Suppressor macrophage (primary cell): ENCODE data around the gene CACNA1I.

ENCODE experiments used
- DNase-seq, 4 experiments: peaks; one replicate each; pipeline ENCODE4 v3.0.0-alpha.2; 2020 to 2022

The CACNA1I gene

DNA sequence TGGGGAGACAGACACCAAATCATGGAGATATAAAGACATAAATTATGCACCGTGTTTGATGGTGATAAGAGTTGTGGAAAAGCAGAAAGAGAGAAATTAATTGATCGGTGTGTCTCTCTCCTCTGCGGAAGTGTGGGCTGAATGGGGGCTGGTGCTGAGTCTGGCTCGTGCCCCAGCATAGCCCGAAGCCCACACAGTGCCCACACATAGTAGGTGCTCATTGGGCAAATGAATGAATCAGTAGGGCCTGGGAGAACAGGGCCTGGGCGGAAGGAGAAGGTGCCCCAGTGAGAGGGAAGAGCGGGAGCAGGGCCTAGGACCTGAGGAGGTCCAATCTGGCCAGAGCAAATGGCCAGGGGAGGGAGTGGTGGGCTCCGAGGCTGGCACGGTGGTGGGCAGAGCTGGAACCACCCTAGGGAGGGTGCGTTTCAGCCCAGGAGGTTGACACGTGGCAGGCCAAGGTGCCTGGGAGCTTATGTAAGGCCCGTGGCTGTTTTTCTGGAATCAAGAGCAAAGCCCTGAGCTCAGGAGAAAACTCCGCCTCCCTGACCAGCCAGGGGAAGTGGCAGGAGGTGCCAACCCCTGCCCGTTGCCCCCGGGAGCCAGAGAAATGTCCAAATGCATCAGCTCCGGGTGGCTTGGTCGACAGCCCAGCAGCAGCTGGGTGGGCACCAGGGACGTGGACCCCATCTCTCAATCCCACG is 2.1 kb upstream of the CACNA1I start:
- no peak for DNase-seq

DNA sequence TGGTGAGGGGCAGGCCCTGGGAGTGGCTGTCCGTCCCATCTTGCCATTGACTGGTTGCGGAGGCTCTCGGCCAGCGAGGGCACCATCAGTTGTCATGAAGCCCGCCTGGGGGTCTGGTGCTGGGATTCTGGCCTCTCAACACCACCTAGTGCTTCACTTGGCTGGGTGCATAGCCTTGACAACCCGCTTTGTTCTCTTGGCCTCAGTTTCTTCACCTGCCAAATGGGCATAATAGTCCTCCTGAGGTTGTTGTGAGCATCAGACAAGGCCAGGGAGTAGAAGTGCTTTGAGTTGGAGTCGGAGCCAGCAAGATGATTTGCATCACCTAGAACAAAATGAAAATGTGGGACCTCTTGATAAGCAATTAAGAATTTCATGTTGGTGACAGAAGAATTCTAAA is 1.5 kb upstream of the CACNA1I start:
- no peak for DNase-seq

DNA sequence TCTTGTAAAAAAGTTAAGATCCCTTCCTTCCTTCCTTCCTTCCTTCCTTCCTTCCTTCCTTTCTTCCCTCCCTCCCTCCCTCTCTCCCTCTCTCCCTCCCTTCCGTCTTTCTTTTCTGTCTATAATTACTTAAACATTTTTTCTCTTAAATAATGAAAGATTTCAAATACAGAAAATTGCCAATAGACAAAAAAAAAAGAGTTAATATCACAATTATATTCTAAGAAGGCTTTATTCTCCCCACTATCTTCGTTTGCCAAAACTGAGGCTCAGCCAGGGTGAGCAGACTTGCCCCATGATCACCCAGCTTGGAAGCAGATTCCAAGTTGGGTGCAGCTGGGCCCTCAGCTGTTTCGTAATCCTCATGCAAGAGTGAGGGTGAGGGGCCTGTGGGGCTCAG is 327 bp upstream of the CACNA1I start:
- no peak for DNase-seq

DNA sequence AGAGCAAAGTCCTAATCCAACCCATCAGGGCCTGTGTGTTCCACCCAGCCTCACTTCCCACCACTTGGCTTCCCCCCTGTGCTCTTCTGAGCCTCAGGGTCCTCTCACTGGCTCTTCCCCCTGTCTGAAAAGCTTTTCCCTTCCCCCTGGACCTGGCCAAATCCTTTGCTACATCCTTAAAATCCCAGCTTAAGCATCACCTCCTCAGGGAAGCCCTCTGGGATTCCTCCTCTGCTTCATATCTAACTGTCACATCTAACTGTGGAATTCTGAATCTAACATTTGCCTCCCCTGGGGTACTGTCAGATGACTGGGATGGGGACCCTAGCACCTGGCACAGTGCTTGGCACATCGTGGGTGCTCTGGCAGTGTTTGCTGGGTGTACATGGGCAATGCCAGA is 985 bp downstream of the CACNA1I start:
- no peak for DNase-seq

GRCh38 chr22:39574779-39575551 is 4.4 kb downstream of the CACNA1I start:
- DNase-seq, result no peak

- DNase-seq, result no peak
These were observed 4.9 kb downstream of the CACNA1I start for GRCh38 chr22:39575552-39575825.

DNA sequence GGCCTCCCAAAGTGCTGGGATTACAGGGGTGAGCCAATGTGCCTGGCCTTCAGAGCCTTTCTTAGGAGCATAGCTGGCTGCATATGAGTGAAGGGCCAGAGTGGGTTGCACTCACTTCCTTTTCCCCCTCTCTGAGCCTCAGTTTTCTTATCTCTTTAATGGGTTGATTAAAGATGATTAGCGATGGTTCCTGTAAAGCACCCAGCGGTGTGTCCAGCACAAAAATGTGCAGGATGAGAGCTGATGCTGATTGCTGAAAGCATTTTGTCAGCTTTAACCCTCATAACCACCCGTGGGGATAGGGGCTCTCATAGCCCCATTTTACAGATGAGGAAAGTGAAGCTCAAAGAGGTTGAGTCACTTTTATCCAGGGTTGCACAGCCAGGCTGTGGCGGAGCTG is 5.5 kb downstream of the CACNA1I start:
- DNase-seq, result no peak

GRCh38 chr22:39577366-39577765 is 6.8 kb downstream of the CACNA1I start:
- DNase-seq, result no peak

GRCh38 chr22:39577900-39578299 is 7.3 kb downstream of the CACNA1I start:
- DNase-seq, result no peak

DNA sequence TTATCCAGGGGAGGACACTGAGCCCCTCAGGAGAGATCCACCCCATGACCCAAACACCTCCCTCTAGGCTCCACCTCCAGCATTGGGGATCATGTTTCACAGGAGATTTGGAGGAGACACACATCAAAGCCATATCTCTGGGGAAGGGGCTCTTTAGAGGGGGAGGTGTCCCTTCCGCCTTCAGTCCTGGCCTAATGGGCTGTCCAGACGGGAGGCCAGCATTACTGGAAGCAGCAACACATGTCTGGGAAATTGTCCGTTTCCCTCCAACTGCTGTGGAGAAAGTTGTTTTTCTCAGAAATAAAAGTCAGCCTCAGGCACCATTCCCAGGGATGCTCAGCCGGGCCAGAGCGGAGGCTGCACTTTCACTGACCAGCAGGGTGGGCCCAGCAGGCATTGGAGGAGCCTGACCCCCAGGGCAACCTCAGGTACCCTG is 9.5 kb downstream of the CACNA1I start:
- no peak for DNase-seq

DNA sequence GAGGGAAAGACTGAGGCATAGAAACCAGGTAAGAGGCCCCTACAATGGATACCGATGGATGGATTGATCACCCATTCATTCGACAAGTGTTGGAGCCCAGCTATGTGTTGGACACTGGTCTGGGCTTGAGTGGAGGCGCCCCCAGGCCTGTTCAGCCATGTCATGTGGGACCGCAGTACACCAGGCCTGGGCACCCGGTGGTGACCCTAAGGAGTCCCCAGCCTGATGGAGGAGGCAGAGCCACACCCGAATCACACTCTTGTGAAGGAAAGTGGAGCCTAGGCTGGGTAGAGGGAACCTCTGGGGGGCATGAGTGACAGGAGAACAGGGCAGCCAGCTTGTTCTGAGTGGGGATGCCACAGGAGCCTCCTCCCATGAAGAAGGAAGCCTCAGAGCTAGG is 10.2 kb downstream of the CACNA1I start:
- no peak for DNase-seq

GRCh38 chr22:39581303-39581702 is 10.8 kb downstream of the CACNA1I start:
- no peak for DNase-seq

DNA sequence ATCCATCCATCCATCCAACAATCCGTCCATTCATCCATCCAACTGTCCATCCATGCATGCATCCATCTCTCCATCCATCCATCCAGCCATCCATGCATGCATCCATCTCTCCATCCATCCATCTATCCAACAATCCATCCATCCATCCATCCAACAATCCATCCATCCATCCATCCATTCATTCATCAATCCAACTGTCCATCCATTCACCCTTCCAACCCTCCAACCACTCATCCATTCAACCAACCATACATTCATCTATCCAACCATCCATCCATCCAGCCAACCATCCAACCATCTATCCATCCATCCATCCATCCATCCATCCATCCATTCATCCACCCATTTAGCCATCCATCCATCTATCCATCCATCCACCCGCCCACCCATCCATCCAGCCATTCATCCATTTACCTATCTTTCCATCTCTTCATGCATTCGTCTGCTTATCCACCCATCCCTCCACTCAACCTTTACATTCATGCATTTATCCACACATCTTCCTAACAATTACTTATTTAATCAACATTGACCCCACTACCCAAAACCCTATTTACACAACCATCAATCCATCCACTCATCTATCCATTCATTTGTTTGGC is 12.6 kb downstream of the CACNA1I start:
- no peak for DNase-seq

DNA sequence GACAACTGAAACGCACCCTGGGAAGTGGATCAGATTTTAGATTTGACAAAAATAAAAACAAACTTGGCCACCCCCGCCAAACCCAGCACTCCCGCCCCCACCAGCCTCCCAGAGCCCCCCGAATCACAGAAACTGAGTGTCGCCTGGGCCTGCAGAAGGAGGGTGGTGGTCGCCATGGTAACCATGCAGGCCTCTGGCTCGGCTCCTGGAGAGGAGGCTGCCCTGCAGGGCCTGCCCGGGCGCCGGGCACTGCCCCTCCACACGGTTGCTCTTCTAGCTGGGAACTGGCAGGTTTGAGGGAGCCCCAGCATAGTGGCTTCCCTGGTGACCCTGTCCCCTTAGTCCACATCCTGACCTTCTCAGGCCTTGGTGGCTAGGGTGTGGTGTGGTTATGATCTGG is 19.3 kb downstream of the CACNA1I start:
- DNase-seq, result no peak

DNA sequence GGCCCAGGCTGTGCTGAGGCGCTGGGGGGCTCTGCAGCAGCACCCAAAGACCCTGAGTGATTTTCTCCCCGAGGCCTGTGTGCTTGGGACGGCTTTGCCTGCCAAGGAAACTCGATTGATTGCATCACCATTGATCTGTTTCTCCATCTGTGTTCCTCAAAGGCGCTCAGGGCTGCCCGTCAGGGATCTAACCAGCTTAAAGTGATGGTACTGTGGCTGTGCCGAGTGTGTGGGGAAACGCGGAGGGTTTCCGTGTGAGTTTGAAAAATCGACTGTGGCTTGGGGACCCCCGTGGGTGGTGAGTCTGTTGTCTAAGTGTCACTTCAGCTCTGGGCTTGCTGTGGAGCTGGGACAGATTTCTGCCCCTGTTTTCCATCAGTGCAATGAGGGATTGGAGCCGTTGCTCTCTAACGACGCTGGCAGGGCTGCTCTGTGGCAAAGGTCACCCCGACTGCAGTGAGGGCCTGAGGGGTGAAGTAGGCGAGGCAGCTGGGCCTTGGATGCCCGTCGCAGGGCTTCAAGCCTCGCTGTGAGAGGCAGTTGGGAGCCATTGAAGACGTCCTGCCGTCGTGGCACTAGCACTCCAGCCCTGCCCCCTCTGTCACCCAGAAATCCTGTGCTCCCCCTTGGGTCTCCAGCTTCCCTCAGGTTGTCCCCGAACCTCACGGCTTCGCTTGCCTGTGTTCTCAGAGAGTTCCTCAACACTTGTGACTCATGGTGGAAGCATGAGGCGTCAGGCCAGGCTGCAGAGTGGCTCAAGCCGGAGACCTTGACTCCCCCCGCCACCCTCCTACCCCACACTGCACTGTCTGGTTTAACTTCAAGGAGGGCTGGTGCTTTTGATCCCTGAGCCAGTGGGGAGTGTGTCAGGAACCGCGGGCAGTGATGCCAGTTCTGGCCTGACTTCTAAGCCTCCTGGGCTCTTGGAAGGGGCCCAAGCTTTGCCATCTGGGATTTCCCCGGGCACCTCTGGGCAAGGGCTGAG is 21.8 kb downstream of the CACNA1I start:
- DNase-seq, result no peak

DNA sequence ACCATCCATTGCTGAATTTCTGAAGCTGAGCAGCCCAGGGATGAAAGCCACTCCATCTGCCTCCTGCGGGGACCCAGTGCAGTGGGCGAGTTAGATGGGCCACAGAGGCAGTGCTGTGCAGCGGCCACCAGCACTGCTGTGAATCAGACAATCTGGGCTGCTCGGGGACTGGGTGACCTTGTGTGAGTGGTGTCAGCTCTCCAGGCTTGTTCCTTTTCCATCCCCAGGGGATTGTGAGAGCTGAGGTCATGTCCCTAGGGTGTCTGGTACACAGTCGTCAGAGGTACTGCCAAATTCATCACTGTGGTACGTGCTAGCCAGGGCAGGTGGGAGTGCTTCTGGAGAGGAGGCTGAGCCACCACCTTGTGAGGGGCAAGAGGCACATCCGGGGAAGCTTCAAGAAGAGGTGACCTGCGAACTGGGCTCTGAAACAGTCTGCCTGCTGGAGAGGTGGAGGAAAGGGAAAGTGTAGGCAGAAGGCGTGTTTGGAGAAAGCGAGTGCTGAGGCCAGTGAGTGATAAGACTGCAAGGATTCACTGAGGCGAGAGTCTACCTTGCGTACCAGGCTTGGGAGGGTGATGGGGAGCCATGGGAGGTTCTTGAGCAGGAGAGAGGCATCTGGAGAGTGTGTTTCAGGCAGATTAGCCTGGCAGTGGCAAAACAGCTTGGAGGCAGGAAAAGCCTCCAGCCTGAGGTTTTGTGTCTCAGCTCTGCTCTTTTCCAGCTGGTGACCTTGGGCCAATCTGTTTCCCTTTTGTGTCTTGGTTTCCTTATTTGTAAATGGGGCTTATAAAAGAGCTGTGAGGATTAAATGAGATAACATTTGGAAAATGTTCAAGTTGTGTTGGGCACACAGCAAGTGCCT is 22.7 kb downstream of the CACNA1I start:
- DNase-seq, result no peak

- DNase-seq, result no peak
These were observed 23.4 kb downstream of the CACNA1I start for GRCh38 chr22:39593931-39594285.

GRCh38 chr22:39594411-39594810 is 23.9 kb downstream of the CACNA1I start:
- no peak for DNase-seq

DNA sequence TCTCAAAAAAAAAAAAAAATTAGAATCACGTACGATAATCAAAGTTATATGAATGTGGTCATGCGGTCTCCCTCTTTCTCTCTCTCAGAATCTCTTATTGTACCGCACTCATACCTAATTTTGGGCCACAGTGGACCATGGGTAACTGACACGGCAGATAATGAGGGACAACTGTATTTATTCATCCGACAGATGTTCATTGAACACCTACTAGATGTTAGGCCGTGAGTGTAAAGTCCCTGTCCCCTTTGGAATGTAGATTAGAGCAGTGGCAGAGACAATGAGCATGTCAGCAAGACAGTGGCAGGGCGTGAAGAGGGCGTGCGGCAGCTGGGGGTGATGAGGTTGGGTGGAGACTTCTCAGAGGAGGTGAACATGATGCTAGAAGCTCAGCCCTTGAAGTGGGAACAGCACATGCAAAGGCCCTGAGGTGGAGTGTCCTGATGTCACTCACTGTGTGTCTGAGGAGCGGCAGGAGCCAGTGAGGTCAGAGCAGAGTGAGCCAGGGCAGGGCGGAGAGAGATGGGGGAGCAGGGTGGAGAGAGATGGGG is 25.1 kb downstream of the CACNA1I start:
- no peak for DNase-seq

DNA sequence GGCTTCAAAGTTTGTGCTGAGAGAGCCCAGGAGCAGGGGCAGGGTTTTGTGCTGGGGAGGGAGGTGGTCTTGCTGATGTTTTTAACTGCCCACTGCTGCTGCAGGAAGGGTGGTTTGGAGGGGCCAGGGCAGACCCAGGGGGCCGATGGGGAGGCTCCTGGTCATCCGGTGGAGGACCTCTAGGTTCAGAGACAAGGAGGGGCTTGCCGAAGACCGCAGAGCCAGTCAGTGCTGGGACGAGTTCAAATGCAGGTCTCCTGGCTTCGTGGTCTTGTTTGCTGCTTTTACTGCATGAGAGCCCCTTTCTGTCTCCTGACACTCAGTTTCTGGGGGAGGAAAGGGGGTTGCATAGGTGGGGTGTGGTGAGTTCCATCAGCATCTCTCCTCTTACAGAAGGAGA is 26.0 kb downstream of the CACNA1I start:
- no peak for DNase-seq

DNA sequence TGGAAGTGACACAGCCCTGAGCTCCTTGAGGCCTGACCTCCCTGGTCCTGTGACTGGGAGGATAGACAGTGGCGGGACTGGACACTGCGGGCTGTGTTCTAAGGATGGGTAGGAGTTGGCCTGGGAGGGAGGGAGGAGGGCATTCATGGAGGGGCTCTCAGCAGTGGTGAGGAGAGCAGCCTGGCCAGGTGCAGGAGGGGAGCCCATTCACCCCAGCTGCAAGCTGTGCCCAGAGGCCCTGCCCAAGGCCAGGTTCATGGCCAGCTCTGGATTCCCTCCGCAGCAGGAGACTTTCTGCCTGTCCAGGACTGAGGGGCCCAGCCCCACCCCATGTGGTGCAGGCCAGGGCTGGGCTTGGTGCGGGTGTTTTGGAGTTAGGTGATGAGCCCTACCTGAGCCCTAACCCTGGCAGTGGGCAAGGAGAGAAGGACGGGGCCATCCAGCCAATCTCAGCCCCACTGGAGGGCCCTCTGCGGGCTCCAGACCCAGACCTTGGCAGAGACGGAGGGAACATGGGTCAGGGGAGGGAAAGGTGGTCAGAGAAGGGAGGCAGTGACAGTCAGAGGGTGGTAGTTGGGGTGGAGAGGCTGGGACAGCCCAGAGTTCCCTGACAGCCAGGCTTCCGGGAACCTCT is 26.8 kb downstream of the CACNA1I start:
- no peak for DNase-seq
